ENCODE measurements around the gene ADD3.

- no peak for TF ChIP-seq CTCF (conservative IDR thresholded peaks at IDR 0.05; ENCODE audit: low read length)
- TF ChIP-seq EZH2phosphoT487 (IDR thresholded peaks at IDR 0.05; ENCODE audit: borderline replicate concordance) = no peak
Observed at GRCh38 chr10:110052916-110053315, 45.1 kb downstream of the ADD3 start.
